ENCODE measurements around the gene KCTD18. TPM values are rescaled to one million over a fixed set of nuclear protein-coding genes. Genes with fewer than 3 reads are reported as not detected.

KCTD18 gene
- total RNA-seq, 1 experiment from 2014 or later: 13.0 TPM

GRCh38 chr2:200469708-200470211, 40.1 kb downstream of the KCTD18 start:
- POLR2A ChIA-PET (ENCODE audit: unreplicated experiment): no interaction called here

GRCh38 chr2:200467806-200468681, 41.8 kb downstream of the KCTD18 start:
- ATAC-seq: no peak
- Histone ChIP-seq H3K9ac (ENCODE audit: low read length) (no peak overlapping the region), H3F3A (ENCODE audit: low read length, unreplicated experiment) (no peaks in the 10 kb centered on the region), H3K4me2 (ENCODE audit: low read length) (no peak overlapping the region), H3K9me2 (replicated peaks; ENCODE audit: low read length) (no peaks in the 10 kb centered on the region), H3K79me2 (ENCODE audit: low read length) (no peaks in the 10 kb centered on the region), H4K20me1 (ENCODE audit: low read length) (no peaks in the 10 kb centered on the region), H3K4me3 (ENCODE audit: low read length) (no peak overlapping the region), H3K9me3 (ENCODE audit: low read length) (no peaks in the 10 kb centered on the region), H2AFZ (ENCODE audit: low read length) (no peak overlapping the region), H3K4me1 (ENCODE audit: insufficient read depth, low read length) (no peaks in the 10 kb centered on the region), H3K36me3 (ENCODE audit: low read depth, low read length) (peaks cover 73% of the 10 kb centered on the region), H3K27ac (ENCODE audit: low read length) (no peak overlapping the region), H3K27me3 (ENCODE audit: low read length) (no peaks in the 10 kb centered on the region)
- POLR2A ChIA-PET (ENCODE audit: unreplicated experiment): no interaction called here
- TF ChIP-seq EZH2 (IDR thresholded peaks at IDR 0.05; ENCODE audit: low read length, unreplicated experiment): no peak
- CTCF ChIA-PET: no interaction called here
- intact Hi-C loops (cut with micrococcal nuclease): no loop called here
- TSS peak; percentile 7 for BruUV-seq (replicated peaks)
- DNase-seq: no peak

More at GRCh38 chr2:200469708-200470211, 40.1 kb downstream of the KCTD18 start:
- Histone ChIP-seq H3K4me1 (ENCODE audit: insufficient read depth, low read length) (no peaks in the 10 kb centered on the region), H3K4me3 (ENCODE audit: low read length) (no peak overlapping the region), H3K79me2 (ENCODE audit: low read length) (no peaks in the 10 kb centered on the region), H3K27me3 (ENCODE audit: low read length) (no peaks in the 10 kb centered on the region), H3K9ac (ENCODE audit: low read length) (no peak overlapping the region), H3K9me2 (replicated peaks; ENCODE audit: low read length) (no peaks in the 10 kb centered on the region), H3K36me3 (ENCODE audit: low read depth, low read length) (peaks cover 77% of the 10 kb centered on the region), H3K27ac (ENCODE audit: low read length) (no peak overlapping the region), H3K4me2 (ENCODE audit: low read length) (no peak overlapping the region), H4K20me1 (ENCODE audit: low read length) (no peaks in the 10 kb centered on the region), H3F3A (ENCODE audit: low read length, unreplicated experiment) (no peaks in the 10 kb centered on the region), H2AFZ (ENCODE audit: low read length) (no peak overlapping the region), H3K9me3 (ENCODE audit: low read length) (no peaks in the 10 kb centered on the region)
- TF ChIP-seq EZH2phosphoT487 (IDR thresholded peaks at IDR 0.05; ENCODE audit: borderline replicate concordance, low read length): no peak
- no peak for TF ChIP-seq CTCF (conservative IDR thresholded peaks at IDR 0.05; ENCODE audit: low read depth, low read length)
- no peak for TF ChIP-seq EZH2 (IDR thresholded peaks at IDR 0.05; ENCODE audit: low read length, unreplicated experiment)
- BruUV-seq (replicated peaks): no TSS peak
- CTCF ChIA-PET: interaction anchor here (0.6 kb wide), 1 partner anchor 64 kb away, joined by 3 read pairs; no protein-coding TSS in a partner anchor
- DNase-seq: no peak
- intact Hi-C loops (cut with micrococcal nuclease): no loop called here
- no peak for ATAC-seq

GRCh38 chr2:200466425-200467418, 43.1 kb downstream of the KCTD18 start:
- DNase-seq: no peak
- ATAC-seq: no peak
- H3K4me3 ChIP-seq (ENCODE audit: low read length): no peak overlapping the region
- no peaks in the 10 kb centered on the region for H3K27me3 ChIP-seq (ENCODE audit: low read length)
- H3K9me2 ChIP-seq (replicated peaks; ENCODE audit: low read length): no peaks in the 10 kb centered on the region
- no peak overlapping the region for H3K4me2 ChIP-seq (ENCODE audit: low read length)
- H3K36me3 ChIP-seq (ENCODE audit: low read depth, low read length): peaks cover 70% of the 10 kb centered on the region
- TF ChIP-seq EZH2phosphoT487 (IDR thresholded peaks at IDR 0.05; ENCODE audit: borderline replicate concordance, low read length) (no peak), EZH2 (IDR thresholded peaks at IDR 0.05; ENCODE audit: low read length, unreplicated experiment) (no peak), CTCF (conservative IDR thresholded peaks at IDR 0.05; ENCODE audit: low read depth, low read length) (no peak)
- ChIA-PET CTCF (no interaction called here), POLR2A (ENCODE audit: unreplicated experiment) (no interaction called here)
- intact Hi-C loops (cut with micrococcal nuclease): no loop called here
- no peaks in the 10 kb centered on the region for H4K20me1 ChIP-seq (ENCODE audit: low read length)
- BruUV-seq (replicated peaks): no TSS peak
- H3K27ac ChIP-seq (ENCODE audit: low read length): no peak overlapping the region
- no peaks in the 10 kb centered on the region for H3F3A ChIP-seq (ENCODE audit: low read length, unreplicated experiment)
- H3K4me1 ChIP-seq (ENCODE audit: insufficient read depth, low read length): no peaks in the 10 kb centered on the region
- no peaks in the 10 kb centered on the region for H3K9me3 ChIP-seq (ENCODE audit: low read length)
- no peaks in the 10 kb centered on the region for H3K79me2 ChIP-seq (ENCODE audit: low read length)
- H2AFZ ChIP-seq (ENCODE audit: low read length): no peak overlapping the region
- no peak overlapping the region for H3K9ac ChIP-seq (ENCODE audit: low read length)

Measured in PC-3 (cell line).